Suprapubic skin (tissue), 4 donors: ENCODE measurements around the gene BACH1. TPM values are rescaled to one million over a fixed set of nuclear protein-coding genes. Genes with fewer than 3 reads are reported as not detected.
"Not testable (repeated sequence)": the region's sequence is repeated elsewhere in the genome, so short reads cannot be mapped to it uniquely, and the experiment has no call there.

Source experiments
- DNase-seq, 2 donors: peaks; one replicate each; pipeline ENCODE4 v3.0.0-alpha.2; 2019; ENCODE audit warnings: low spot score in 2 of 2
- H3K27ac ChIP-seq: fragments of 200-600 bp; sonication (generic); one replicate; pipeline ENCODE4 v1.5.1; 2019
- H3K27me3 ChIP-seq: fragments of 200-600 bp; sonication (generic); one replicate; pipeline ENCODE4 v1.5.1; 2019
- H3K36me3 ChIP-seq: fragments of 200-600 bp; sonication (generic); one replicate; pipeline ENCODE4 v1.5.1; 2019
- H3K4me1 ChIP-seq: fragments of 200-600 bp; sonication (generic); one replicate; pipeline ENCODE4 v1.5.1; 2019
- H3K4me3 ChIP-seq: fragments of 200-600 bp; sonication (generic); one replicate; pipeline ENCODE4 v1.5.1; 2019; ENCODE audit warnings: mild to moderate bottlenecking
- H3K9me3 ChIP-seq: fragments of 200-600 bp; sonication (generic); one replicate; pipeline ENCODE4 v1.5.1; 2019
- CTCF ChIP-seq, 2 donors: fragments of 200-600 bp in 1 of 2; fragments of 450-650 bp in 1 of 2; sonication (generic) in 1 of 2; IDR thresholded peaks; one replicate each; pipeline ENCODE4 v1.5.1; 2016 to 2019; ENCODE audit warnings: antibody characterized with exemption in 2 of 2, mild to moderate bottlenecking in 1 of 2, moderate library complexity in 1 of 2
- EP300 ChIP-seq: sonication (generic); formaldehyde crosslinking; IDR thresholded peaks from one replicate; pipeline ENCODE4 v1.6.1; 2017; ENCODE audit warnings: antibody characterized with exemption
- POLR2A ChIP-seq, 2 donors: fragments of 450-650 bp; IDR thresholded peaks; one replicate each; pipeline ENCODE4 v1.6.1; 2017; ENCODE audit warnings: antibody characterized with exemption in 2 of 2, mild to moderate bottlenecking in 2 of 2, moderate library complexity in 2 of 2
- POLR2AphosphoS5 ChIP-seq, 3 donors: sonication (generic); formaldehyde crosslinking; IDR thresholded peaks; one replicate each; pipeline ENCODE4 v1.6.1; 2017; ENCODE audit warnings: antibody characterized with exemption in 3 of 3
- WGBS: methylation state at CpG from one replicate; pipeline ENCODE4 v1.1.5; 2018; 5-methylcytosine and 5-hydroxymethylcytosine counted together
- total RNA-seq, 4 donors: library from RNA; depleted of rRNA; stranded (reverse); fragments of >200 nt; gene quantifications; one replicate each; pipeline ENCODE4 v1.1.0, GENCODE V29; 2016

BACH1 gene
- total RNA-seq, 4 donors from 2014 or later: 78.7 to 89.6 (median 84.0) TPM

- Histone ChIP-seq H3K4me1 (peaks cover 7% of the 10 kb centered on the region), H3K36me3 (peaks cover 13% of the 10 kb centered on the region), H3K4me3 (no peak overlapping the region), H3K27ac (no peak overlapping the region), H3K27me3 (no peaks in the 10 kb centered on the region), H3K9me3 (no peaks in the 10 kb centered on the region)
- no peak for TF ChIP-seq CTCF (IDR thresholded peaks at IDR 0.05)
- TF ChIP-seq EP300: no peak
- TF ChIP-seq POLR2AphosphoS5 (IDR thresholded peaks at IDR 0.05): no peak
- no peak for TF ChIP-seq POLR2A (IDR thresholded peaks at IDR 0.05)
- 88% methylated on average over 4 of the region's 4 CpGs for WGBS
- no peak for DNase-seq
Measured at GRCh38 chr21:29349702-29350101, 51.0 kb downstream of the BACH1 start.

GRCh38 chr21:29350246-29350779, 51.6 kb downstream of the BACH1 start:
- 94% methylated on average over 6 of the region's 6 CpGs for WGBS
- H3K4me3 ChIP-seq: no peak overlapping the region
- no peaks in the 10 kb centered on the region for H3K27me3 ChIP-seq
- TF ChIP-seq CTCF (IDR thresholded peaks at IDR 0.05) (no peak), POLR2A (IDR thresholded peaks at IDR 0.05) (no peak), POLR2AphosphoS5 (IDR thresholded peaks at IDR 0.05) (no peak), EP300 (no peak)
- H3K36me3 ChIP-seq: peaks cover 15% of the 10 kb centered on the region
- H3K4me1 ChIP-seq: peaks cover 7% of the 10 kb centered on the region
- no peaks in the 10 kb centered on the region for H3K9me3 ChIP-seq
- DNase-seq: no peak
- no peak overlapping the region for H3K27ac ChIP-seq

GRCh38 chr21:29351691-29352090, 53.0 kb downstream of the BACH1 start:
- TF ChIP-seq POLR2A (IDR thresholded peaks at IDR 0.05): no peak
- TF ChIP-seq POLR2AphosphoS5 (IDR thresholded peaks at IDR 0.05): no peak
- Histone ChIP-seq H3K36me3 (peaks cover 15% of the 10 kb centered on the region), H3K27ac (no peak overlapping the region), H3K4me1 (peaks cover 14% of the 10 kb centered on the region), H3K9me3 (no peaks in the 10 kb centered on the region), H3K27me3 (no peaks in the 10 kb centered on the region), H3K4me3 (no peak overlapping the region)
- DNase-seq: no peak

- not testable (repeated sequence) for H3K4me3 ChIP-seq, H3K27ac ChIP-seq, H3K4me1 ChIP-seq, DNase-seq, H3K27me3 ChIP-seq, H3K9me3 ChIP-seq
- 97% methylated on average over 14 of the region's 14 CpGs for WGBS
- H3K36me3 ChIP-seq: peaks cover 15% of the 10 kb centered on the region
Measured at GRCh38 chr21:29355043-29355710, 56.5 kb downstream of the BACH1 start.

- DNase-seq, H3K4me3 ChIP-seq, H3K9me3 ChIP-seq, H3K27me3 ChIP-seq, H3K4me1 ChIP-seq: not testable (repeated sequence)
- peaks cover 15% of the 10 kb centered on the region for H3K36me3 ChIP-seq
- H3K27ac ChIP-seq: peak overlapping the region; percentile 19
- 43% methylated on average over 1 of the region's 1 CpG for WGBS
Measured at GRCh38 chr21:29356291-29356690, 57.6 kb downstream of the BACH1 start.

GRCh38 chr21:29356810-29357209, 58.1 kb downstream of the BACH1 start:
- 82% methylated on average over 4 of the region's 4 CpGs for WGBS
- Histone ChIP-seq H3K27ac (peak overlapping the region; percentile 19), H3K36me3 (peaks cover 15% of the 10 kb centered on the region)
- not testable (repeated sequence) for H3K9me3 ChIP-seq, DNase-seq, H3K4me1 ChIP-seq, H3K27me3 ChIP-seq, H3K4me3 ChIP-seq

- DNase-seq: no peak
- peaks cover 7% of the 10 kb centered on the region for H3K4me1 ChIP-seq
- 89% methylated on average over 3 of the region's 3 CpGs for WGBS
- no peak overlapping the region for H3K27ac ChIP-seq
- H3K36me3 ChIP-seq: peaks cover 8% of the 10 kb centered on the region
- H3K27me3 ChIP-seq: no peaks in the 10 kb centered on the region
- no peak overlapping the region for H3K4me3 ChIP-seq
- no peak for TF ChIP-seq POLR2AphosphoS5 (IDR thresholded peaks at IDR 0.05)
- TF ChIP-seq CTCF (IDR thresholded peaks at IDR 0.05): no peak
- TF ChIP-seq EP300: no peak
- no peak for TF ChIP-seq POLR2A (IDR thresholded peaks at IDR 0.05)
- H3K9me3 ChIP-seq: no peaks in the 10 kb centered on the region
Measured at GRCh38 chr21:29359718-29360117, 61.0 kb downstream of the BACH1 start.
